Rectal smooth muscle tissue (tissue), 1 donor: ENCODE results near the gene OR14C36.
"Not testable (repeated sequence)": the region's sequence is repeated elsewhere in the genome, so short reads cannot be mapped to it uniquely, and the experiment has no call there.

Experiments used
- H3K27ac ChIP-seq: one replicate; pipeline ENCODE4 v1.7.0; 2013; ENCODE audit warnings: low read depth, low read length, inconsistent platforms
- H3K27me3 ChIP-seq: one replicate; pipeline ENCODE4 v1.7.0; 2013; ENCODE audit warnings: low read length; ENCODE audit not compliant: control insufficient read depth, insufficient read depth
- H3K36me3 ChIP-seq: one replicate; pipeline ENCODE4 v1.7.0; 2013; ENCODE audit warnings: low read length; ENCODE audit not compliant: control insufficient read depth, insufficient read depth
- H3K4me1 ChIP-seq: one replicate; pipeline ENCODE4 v1.7.0; 2013; ENCODE audit warnings: low read length; ENCODE audit not compliant: control insufficient read depth, insufficient read depth
- H3K4me3 ChIP-seq: one replicate; pipeline ENCODE4 v1.7.0; 2013; ENCODE audit warnings: low read length
- H3K9ac ChIP-seq: one replicate; pipeline ENCODE4 v1.7.0; 2013; ENCODE audit warnings: low read length

OR14C36 gene

GRCh38 chr1:248348475-248348874, at the start of gene OR14C36:
Gene OR14C36, plus strand, starts transcription at chr1:248348775. Its CDS starts 0 bp downstream, at chr1:248348775.
- Histone ChIP-seq H3K4me3 (no peak within 1 kb of the TSS), H3K36me3 (no peaks in the 10 kb centered on the region), H3K4me1 (no peaks in the 10 kb centered on the region), H3K9ac (no peak within 1 kb of the TSS), H3K27me3 (no peaks in the 10 kb centered on the region), H3K27ac (no peak within 1 kb of the TSS)

- Histone ChIP-seq H3K4me3 (no peak within 1 kb of the TSS), H3K27ac (no peak within 1 kb of the TSS), H3K36me3 (no peaks in the 10 kb centered on the region), H3K4me1 (no peaks in the 10 kb centered on the region), H3K9ac (no peak within 1 kb of the TSS), H3K27me3 (no peaks in the 10 kb centered on the region)
Observed at GRCh38 chr1:248303324-248303723, 45.3 kb upstream of the OR14C36 start, which contains the start of gene OR2T12. Gene OR2T12, minus strand, starts transcription at chr1:248303424. Its CDS starts 7,846 bp downstream, at chr1:248295578.

DNA sequence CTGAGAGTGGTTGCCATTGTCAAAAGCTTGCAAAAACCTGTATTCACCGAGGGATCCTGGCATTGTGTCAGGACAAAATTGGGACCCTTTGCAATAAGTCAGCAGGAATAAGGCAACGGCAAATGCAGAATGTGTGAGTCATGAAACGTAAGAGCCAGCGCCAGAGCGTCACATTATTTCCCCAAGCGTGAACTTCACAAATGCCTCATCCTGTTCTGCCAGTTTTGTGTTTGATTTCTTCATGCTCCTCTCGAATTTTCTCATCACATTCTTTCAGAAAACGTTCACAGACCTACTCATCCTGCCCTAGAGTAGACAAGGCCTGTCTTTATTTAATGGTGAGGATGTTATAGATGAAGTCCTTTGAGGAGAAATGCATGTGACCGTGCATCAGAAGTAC, 42.9 kb upstream of the OR14C36 start:
- H3K27ac ChIP-seq, H3K4me3 ChIP-seq, H3K27me3 ChIP-seq, H3K9ac ChIP-seq, H3K36me3 ChIP-seq, H3K4me1 ChIP-seq: not testable (repeated sequence)

DNA sequence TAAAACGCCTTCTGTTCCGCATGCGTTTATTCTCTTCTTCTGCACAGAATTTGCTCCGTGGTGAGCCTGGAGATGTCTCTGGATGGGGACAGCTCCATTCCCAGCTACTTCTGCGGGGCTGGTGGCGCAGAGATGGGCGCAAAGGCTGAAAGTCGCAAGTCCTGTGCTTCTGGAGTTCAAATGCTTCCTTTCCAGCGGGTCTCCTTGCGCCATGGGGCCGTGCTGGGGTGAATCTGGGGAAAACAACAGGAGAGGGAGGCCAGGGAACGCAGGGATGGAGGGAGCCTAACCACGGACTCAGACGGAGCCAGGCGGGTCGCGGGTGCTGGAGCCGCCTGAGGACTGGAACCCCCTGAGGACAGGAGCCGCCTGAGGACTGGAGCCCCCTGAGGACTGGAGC, 42.5 kb upstream of the OR14C36 start:
- H3K27me3 ChIP-seq, result no peaks in the 10 kb centered on the region
- H3K4me3 ChIP-seq, result no peak overlapping the region
- no peaks in the 10 kb centered on the region for H3K36me3 ChIP-seq
- no peak overlapping the region for H3K9ac ChIP-seq
- H3K27ac ChIP-seq, result no peak overlapping the region
- H3K4me1 ChIP-seq, result no peaks in the 10 kb centered on the region

GRCh38 chr1:248306740-248307139, 41.8 kb upstream of the OR14C36 start:
- H3K4me3 ChIP-seq, H3K9ac ChIP-seq, H3K27me3 ChIP-seq, H3K4me1 ChIP-seq, H3K27ac ChIP-seq, H3K36me3 ChIP-seq: not testable (repeated sequence)

- H3K36me3 ChIP-seq, result no peaks in the 10 kb centered on the region
- no peaks in the 10 kb centered on the region for H3K4me1 ChIP-seq
- no peak overlapping the region for H3K27ac ChIP-seq
- no peak overlapping the region for H3K9ac ChIP-seq
- no peak overlapping the region for H3K4me3 ChIP-seq
- H3K27me3 ChIP-seq, result no peaks in the 10 kb centered on the region
Observed at GRCh38 chr1:248316796-248317195, 31.8 kb upstream of the OR14C36 start.

GRCh38 chr1:248324468-248324867, 24.1 kb upstream of the OR14C36 start, which contains the start of gene OR2M7:
Gene OR2M7, minus strand, starts transcription at chr1:248324568. Its CDS starts 0 bp downstream, at chr1:248324568.
- Histone ChIP-seq H3K9ac (no peak within 1 kb of the TSS), H3K4me1 (no peaks in the 10 kb centered on the region), H3K36me3 (no peaks in the 10 kb centered on the region), H3K27me3 (no peaks in the 10 kb centered on the region), H3K27ac (no peak within 1 kb of the TSS), H3K4me3 (no peak within 1 kb of the TSS)

DNA sequence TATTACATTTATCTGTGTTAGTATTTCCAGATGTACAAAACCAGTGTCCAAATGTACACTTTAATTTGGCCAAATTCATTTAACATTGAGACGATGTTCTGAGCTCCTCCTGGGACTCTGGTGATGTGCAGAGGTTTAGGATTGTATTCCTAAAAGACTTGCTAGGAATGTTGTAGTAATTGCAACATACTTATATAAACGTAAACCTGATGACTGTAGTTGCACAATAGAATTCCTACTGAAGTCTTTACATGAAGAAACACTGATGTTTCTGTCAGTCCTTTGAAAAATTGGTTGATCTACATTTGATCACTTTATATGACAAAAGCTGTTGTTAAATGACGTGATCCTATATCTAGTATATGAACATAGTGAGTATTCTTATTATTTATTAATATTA, 5.1 kb upstream of the OR14C36 start:
- Histone ChIP-seq H3K36me3 (no peaks in the 10 kb centered on the region), H3K4me1 (no peaks in the 10 kb centered on the region), H3K4me3 (no peak overlapping the region), H3K9ac (no peak overlapping the region), H3K27me3 (no peaks in the 10 kb centered on the region), H3K27ac (no peak overlapping the region)

DNA sequence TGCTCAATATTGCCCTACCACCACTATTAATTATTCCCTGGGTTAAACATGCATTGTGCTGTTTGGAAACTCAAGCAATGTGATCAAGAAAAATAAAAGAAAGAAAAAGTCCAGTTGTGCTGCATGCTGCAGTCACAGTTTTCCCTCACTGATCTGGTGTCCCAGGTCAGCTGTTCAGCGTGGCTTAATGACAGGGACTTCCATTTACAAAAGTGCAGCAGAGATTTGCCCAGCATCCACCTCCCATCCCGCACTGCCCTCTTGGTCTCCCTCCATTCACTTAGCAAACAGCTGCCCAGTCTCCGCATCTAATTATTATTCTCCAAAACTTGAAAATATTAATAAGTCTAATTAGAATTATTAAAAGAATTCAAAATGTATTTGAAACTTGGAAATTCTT, 10.8 kb downstream of the OR14C36 start:
- Histone ChIP-seq H3K4me3 (no peak overlapping the region), H3K27ac (no peak overlapping the region), H3K27me3 (no peaks in the 10 kb centered on the region), H3K9ac (no peak overlapping the region), H3K36me3 (no peaks in the 10 kb centered on the region), H3K4me1 (no peaks in the 10 kb centered on the region)

DNA sequence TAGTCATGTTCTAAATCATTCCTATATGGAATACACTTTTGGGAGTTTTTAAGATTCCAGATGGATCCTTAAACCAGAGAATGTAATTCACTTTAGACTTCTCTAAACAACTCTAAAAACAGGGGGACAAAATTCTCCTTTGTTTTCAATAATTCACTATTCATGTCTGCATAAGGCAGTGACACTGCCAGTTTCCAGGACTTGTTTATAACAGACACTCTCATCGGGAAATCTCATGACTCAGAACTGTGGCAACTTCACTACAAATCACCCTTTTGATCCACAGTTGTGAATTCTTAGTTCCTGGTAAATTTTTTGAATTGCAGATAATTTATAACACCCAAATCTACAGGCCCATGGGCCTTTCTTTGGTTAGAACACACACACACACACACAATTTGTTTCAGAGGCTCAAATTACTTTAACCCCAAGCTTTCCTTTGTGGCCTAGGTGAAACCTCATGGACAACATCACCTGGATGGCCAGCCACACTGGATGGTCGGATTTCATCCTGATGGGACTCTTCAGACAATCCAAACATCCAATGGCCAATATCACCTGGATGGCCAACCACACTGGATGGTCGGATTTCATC, 12.6 kb downstream of the OR14C36 start, which contains the start of gene OR2T4:
Gene OR2T4 (plus strand): TSS at position 545 of the 595 bp plus-strand sequence. CDS start 0 bp downstream, at position 545.
- Histone ChIP-seq H3K27me3 (no peaks in the 10 kb centered on the region), H3K4me3 (no peak within 1 kb of the TSS), H3K4me1 (no peaks in the 10 kb centered on the region), H3K9ac (no peak within 1 kb of the TSS), H3K27ac (no peak within 1 kb of the TSS), H3K36me3 (no peaks in the 10 kb centered on the region)

- H3K27ac ChIP-seq, result no peak overlapping the region
- H3K36me3 ChIP-seq, result no peaks in the 10 kb centered on the region
- no peak overlapping the region for H3K4me3 ChIP-seq
- no peak overlapping the region for H3K9ac ChIP-seq
- H3K27me3 ChIP-seq, result no peaks in the 10 kb centered on the region
- no peaks in the 10 kb centered on the region for H3K4me1 ChIP-seq
Observed at GRCh38 chr1:248366609-248367008, 18.0 kb downstream of the OR14C36 start.

- Histone ChIP-seq H3K36me3 (no peaks in the 10 kb centered on the region), H3K9ac (no peak overlapping the region), H3K27me3 (no peaks in the 10 kb centered on the region), H3K4me3 (no peak overlapping the region), H3K4me1 (no peaks in the 10 kb centered on the region), H3K27ac (no peak overlapping the region)
Observed at GRCh38 chr1:248372394-248372793, 23.8 kb downstream of the OR14C36 start.

GRCh38 chr1:248373761-248374160, 25.2 kb downstream of the OR14C36 start:
- Histone ChIP-seq H3K36me3 (no peaks in the 10 kb centered on the region), H3K4me1 (no peaks in the 10 kb centered on the region), H3K27me3 (no peaks in the 10 kb centered on the region), H3K4me3 (no peak overlapping the region), H3K27ac (no peak overlapping the region), H3K9ac (no peak overlapping the region)
